GM18505 (cell line): ENCODE results near the gene DAAM2.

Source experiments
- ATAC-seq: cut with Tn5 transposase; IDR thresholded peaks from one replicate; pipeline ENCODE4 v1.9.1; 2021; ENCODE audit not compliant: unreplicated experiment
- POLR2A ChIP-seq: IDR thresholded peaks from 4 replicates; pipeline ENCODE4 v1.6.1; 2011; ENCODE audit warnings: borderline replicate concordance; ENCODE audit not compliant: insufficient read depth, insufficient read length; ENCODE audit errors: extremely low read depth

DAAM2 gene

DNA sequence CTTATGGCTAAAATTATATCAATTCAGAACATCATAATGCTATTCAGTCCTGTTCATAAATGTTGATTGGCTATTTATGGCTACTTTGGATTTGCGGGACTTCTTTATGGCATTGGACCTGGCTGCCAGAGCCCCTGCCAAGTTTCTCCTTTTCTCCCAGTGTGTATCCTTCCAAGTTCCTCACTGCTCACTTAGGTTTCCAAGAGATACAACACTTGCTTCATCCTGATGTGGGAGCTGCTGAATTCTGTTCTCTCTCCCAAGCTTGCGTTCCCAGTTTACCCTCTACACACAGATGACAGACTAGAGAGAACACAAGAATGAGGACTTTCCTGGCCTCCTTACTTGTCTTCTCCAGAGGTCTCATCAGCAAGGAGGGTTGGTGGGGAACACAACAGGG is 18.4 kb upstream of the DAAM2 start:
- ATAC-seq: no peak
- TF ChIP-seq POLR2A: no peak

GRCh38 chr6:39776581-39776980 is 15.6 kb upstream of the DAAM2 start:
- no peak for ATAC-seq
- no peak for TF ChIP-seq POLR2A

GRCh38 chr6:39777218-39777617 is 15.0 kb upstream of the DAAM2 start:
- no peak for TF ChIP-seq POLR2A
- ATAC-seq: no peak

DNA sequence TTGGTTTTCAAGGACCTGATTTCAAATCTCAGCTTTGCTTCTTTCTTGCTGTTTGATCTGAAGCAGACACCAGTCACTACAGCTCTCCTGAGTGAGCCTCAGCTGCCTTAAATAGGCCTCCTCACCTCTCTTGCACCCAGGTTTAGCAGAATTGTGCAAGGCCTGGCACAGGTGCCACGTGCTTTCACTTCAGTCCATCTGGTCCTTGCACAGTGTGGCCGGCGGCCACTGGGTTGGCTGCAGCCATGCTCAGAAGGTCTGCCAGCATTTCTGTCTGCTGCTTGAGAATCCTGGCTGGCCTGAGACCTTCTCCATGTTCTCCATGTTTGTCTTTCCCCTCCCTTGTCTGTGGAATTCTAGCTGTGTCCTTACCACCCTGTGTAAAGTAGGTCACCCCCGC is 14.5 kb upstream of the DAAM2 start:
- no peak for ATAC-seq
- TF ChIP-seq POLR2A: no peak

DNA sequence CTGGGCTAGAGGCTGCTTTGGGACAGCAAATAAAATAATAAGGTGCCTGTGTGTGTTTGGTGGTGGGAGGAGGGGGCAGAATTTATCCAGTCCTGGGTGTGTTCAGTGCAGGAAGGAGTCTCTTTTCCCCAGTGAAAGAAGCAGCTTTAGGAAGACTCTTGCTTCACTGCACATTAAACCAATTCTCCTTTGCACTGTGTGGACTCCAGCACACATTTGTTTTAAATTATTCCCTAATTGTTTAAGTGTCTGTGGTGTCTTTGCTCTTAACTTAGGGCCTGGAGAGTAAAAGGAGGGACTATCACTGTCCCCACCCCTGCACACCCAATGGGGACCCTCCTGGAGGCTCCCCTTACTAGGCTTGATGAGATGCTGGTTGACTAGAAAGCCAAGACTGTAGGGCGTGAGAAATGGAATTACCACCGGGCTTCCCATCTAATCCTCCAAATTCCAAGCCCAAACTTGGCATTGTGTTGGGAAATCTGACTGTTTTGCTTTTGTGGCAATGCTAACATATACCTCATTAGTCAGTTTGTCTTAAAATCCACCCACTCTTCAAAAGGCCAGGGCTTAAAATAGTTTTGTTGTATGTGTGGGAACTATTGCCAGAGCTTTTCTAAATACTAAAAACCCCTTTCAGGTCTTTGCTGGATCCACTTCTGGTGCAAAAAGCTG is 13.5 kb upstream of the DAAM2 start:
- no peak for ATAC-seq
- no peak for TF ChIP-seq POLR2A

- no peak for ATAC-seq
These were observed 6.9 kb upstream of the DAAM2 start for GRCh38 chr6:39785281-39785680.

DNA sequence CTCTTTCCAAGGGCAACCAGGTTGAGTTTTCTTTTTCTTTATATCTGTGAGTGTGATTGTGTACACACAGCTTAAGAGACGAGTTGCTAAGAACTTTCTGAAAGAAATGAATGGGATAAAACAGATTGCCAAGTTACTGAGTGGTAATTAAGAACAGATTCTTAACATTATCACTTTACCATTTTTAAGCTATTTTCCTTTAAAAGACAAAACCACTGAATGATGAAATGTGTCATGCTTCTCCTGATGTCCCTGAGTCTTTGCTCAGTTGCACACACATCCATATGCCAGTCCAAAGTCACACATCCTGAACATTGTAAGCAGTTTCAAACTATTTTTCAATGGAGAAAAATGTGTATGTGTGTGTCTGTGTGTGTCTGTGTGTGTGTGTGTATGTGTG is 5.5 kb upstream of the DAAM2 start:
- no peak for ATAC-seq
- TF ChIP-seq POLR2A: no peak

More at GRCh38 chr6:39785281-39785680, 6.9 kb upstream of the DAAM2 start:
- no peak for TF ChIP-seq POLR2A

DNA sequence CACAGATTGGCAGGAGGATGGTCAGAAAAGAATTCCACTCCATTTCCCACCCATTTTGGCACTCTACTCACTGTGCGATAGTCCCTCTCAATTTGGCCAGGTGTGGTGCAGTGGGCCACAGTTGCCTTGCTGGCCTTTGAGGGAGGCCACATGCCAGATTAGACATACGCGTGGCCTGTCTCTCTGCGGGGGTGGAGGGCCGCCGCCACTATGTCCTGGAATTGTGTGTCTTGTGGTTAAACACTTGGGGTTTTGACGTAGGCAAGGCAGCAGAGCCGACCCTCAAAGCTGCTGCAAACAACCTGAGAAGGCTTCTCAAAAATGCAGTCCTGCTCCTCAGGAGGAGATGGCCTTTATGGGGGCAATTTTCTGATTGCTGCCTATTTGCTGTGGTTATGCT is 4.9 kb upstream of the DAAM2 start:
- no peak for ATAC-seq
- no peak for TF ChIP-seq POLR2A

- TF ChIP-seq POLR2A: no peak
- no peak for ATAC-seq
These were observed 1.4 kb upstream of the DAAM2 start for GRCh38 chr6:39790772-39791171.

- no peak for ATAC-seq
- TF ChIP-seq POLR2A: no peak
These were observed 865 bp upstream of the DAAM2 start for GRCh38 chr6:39791311-39791710.

DNA sequence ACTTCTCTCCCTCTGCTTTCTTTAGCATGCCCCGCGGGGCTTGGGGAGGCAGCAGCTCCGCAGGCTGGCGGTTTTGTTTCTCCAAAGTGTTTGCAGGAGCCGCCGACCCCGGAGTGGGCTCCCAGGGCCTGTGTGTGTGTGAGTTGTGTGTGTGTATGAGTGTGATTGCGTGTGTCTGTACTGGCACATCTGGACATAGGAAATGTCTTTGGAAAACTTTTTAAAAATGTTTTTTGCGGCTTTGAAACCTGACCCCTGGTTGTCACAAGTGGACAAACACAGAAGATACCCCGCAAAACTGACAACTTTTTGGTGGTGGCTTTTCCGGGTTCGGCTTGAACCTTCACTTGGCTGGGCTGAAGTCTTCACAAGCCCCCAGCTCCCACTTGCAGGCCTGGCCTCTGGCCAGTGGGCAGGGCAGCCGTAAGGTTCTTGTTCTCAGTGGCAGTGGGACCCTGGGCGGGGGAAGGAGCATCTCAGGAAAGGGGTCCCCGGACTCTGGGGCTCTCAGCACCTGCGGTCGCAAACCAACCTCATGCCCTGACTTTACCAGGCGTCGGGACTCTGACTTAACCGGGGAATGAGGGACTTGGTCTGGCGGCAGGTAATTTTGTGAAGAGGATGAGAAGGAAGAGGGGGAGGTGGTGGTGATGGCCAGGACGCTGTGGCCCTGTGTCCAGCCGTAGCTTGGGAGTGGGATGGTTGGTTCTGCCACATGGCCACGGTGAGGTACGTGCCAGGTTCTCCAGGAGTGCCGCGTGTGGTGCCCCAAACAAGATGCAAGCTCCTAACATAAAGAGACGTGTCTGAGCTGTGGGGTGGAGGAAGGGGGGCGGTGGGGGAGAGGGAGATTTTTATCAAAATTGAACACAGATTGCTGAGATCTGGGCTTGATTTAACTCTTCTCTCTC is 619 bp downstream of the DAAM2 start:
- TF ChIP-seq POLR2A: no peak
- no peak for ATAC-seq

- TF ChIP-seq POLR2A: no peak
- no peak for ATAC-seq
These were observed 1.3 kb downstream of the DAAM2 start for GRCh38 chr6:39793516-39793915.

DNA sequence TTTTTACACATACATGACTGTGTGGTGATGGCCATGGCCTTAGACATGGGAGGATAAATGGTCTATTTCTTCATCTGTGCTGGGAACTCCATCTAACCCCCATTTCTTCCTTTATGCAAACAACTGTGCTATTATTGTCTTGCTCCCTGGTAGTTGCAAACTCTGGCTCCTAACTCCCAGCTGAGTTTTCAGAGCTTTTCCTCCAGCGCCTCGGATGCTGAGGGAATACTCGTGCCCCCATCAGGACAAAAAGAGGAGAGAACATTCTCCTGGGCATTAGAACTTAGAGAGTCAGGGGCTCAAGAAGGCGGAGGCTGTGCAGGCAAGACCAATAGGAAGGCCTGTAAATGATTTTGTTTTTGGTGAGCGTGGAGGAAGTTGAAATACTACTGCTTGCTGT is 2.1 kb downstream of the DAAM2 start:
- ATAC-seq: no peak
- no peak for TF ChIP-seq POLR2A

DNA sequence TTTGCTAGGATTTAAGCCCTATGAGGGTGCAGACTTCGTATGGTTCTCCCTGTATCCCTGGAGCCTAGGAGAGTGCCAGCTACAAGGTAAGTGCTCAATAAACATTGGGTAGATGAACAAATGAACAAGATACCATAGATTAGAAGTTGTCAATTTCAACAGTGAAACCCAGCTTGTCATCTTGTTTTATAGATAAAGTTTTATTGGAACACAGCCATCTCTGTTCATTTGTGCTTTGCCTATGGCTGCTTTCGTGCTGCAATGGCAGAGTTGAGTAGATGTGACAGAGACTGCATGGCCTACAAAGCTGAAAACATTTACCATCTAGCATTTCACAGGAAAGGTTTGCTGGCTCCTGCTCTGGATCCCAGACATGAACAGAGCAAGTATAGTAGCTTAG is 5.6 kb downstream of the DAAM2 start:
- TF ChIP-seq POLR2A: no peak
- no peak for ATAC-seq

GRCh38 chr6:39800034-39801032 is 8.2 kb downstream of the DAAM2 start:
- TF ChIP-seq POLR2A: no peak
- no peak for ATAC-seq
